Erythroblast (primary cell): ENCODE results near the gene CRHR1.

ENCODE experiments used
- GATA1 ChIP-seq: IDR thresholded peaks from 2 replicates; pipeline ENCODE4 v1.6.1; 2011; ENCODE audit warnings: low read depth, mild to moderate bottlenecking, control low read depth, low read length, moderate library complexity
- POLR2A ChIP-seq: IDR thresholded peaks from 2 replicates; pipeline ENCODE4 v1.6.1; 2011; ENCODE audit warnings: mild to moderate bottlenecking, low read length

DNA sequence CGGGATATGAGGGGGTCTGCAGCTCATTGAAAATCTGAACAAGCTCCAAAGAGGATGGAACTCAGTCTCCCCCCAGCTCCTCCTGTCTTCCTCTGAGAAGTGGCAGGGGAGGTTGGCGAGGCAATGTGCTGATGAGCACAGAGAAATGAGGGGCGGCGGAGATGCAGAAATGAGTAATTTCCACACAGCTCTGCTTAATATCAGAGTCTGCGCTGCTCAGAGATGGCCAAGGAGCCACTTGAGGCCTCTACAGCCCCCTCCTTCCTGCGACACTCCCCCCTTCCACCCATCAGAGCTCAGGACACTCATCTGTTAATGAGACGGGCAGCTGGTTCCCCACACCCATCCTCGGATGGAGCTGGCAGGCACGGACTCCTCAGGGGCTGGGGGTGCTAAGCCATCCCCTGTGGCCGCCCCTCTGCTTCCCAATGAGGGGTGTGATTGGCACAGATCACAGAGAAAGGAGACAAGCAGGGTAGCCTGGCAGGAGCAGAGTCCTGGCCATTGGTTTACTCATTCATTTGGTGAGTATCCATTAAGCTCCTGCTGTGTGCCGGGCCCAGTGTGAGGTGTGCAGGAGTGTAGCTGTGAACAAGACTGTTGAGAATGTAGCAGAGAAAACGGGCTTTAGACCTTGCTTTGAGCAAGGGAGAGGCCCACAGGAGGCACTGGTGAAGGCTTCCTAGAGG lies 12.7 kb upstream of the CRHR1 start:
- TF ChIP-seq POLR2A = no peak
- no peak for TF ChIP-seq GATA1
